Transverse colon (tissue), 3 donors: ENCODE results near the gene SSUH2.

Experiments
- CTCF ChIP-seq, 5 experiments: fragments of 200-600 bp in 3 of 5; fragments of 450-650 bp in 2 of 5; sonication (generic) in 3 of 5; IDR thresholded peaks; 1 replicate in 2 of 5; 2 replicates in 3 of 5; pipeline ENCODE4 v1.5.1; 2016 to 2017; ENCODE audit warnings: antibody characterized with exemption in 5 of 5, inconsistent platforms in 3 of 5, mild to moderate bottlenecking in 2 of 5, moderate library complexity in 1 of 5
- POLR2A ChIP-seq: fragments of 450-650 bp; IDR thresholded peaks from one replicate; pipeline ENCODE4 v1.6.1; 2016; ENCODE audit warnings: antibody characterized with exemption, mild to moderate bottlenecking, moderate library complexity

GRCh38 chr3:8574670-8575322 is 69.8 kb downstream of the SSUH2 start:
- TF ChIP-seq POLR2A = no peak
- TF ChIP-seq CTCF (IDR thresholded peaks at IDR 0.05) = no peak
